Vagina (tissue), 2 donors: ENCODE results near the gene SPATS2.

Experiments
- CTCF ChIP-seq, 3 experiments: fragments of 450-650 bp in 2 of 3; fragments of 200-600 bp in 1 of 3; sonication (generic) in 1 of 3; IDR thresholded peaks; one replicate each; pipeline ENCODE4 v1.5.1; 2017 to 2019; ENCODE audit warnings: antibody characterized with exemption in 3 of 3, mild to moderate bottlenecking in 2 of 3, moderate library complexity in 2 of 3
- POLR2A ChIP-seq, 2 donors: fragments of 450-650 bp; IDR thresholded peaks; one replicate each; pipeline ENCODE4 v1.6.1; 2017; ENCODE audit warnings: antibody characterized with exemption in 2 of 2, mild to moderate bottlenecking in 2 of 2, moderate library complexity in 2 of 2

GRCh38 chr12:49397000-49397399 lies 29.7 kb downstream of the SPATS2 start:
- TF ChIP-seq CTCF (IDR thresholded peaks at IDR 0.05) (no peak), POLR2A (IDR thresholded peaks at IDR 0.05) (no peak)
